Liver (tissue), 3 donors: ENCODE data around the gene CXCL14.

Source experiments
- EGR1 ChIP-seq, 2 donors: IDR thresholded peaks; 2 replicates each; pipeline ENCODE4 v1.6.1; 2016 to 2018; ENCODE audit warnings: antibody characterized with exemption in 2 of 2, low read depth in 2 of 2
- GABPA ChIP-seq, 2 donors: IDR thresholded peaks in 1 of 2; conservative IDR thresholded peaks in 1 of 2; 2 replicates each; pipeline ENCODE4 v1.6.1; 2016; ENCODE audit warnings: antibody characterized with exemption in 2 of 2, mild to moderate bottlenecking in 1 of 2, moderate library complexity in 1 of 2
- MAX ChIP-seq: IDR thresholded peaks from 2 replicates; pipeline ENCODE4 v1.6.1; 2016; ENCODE audit warnings: antibody characterized with exemption
- NR2F2 ChIP-seq: IDR thresholded peaks from 2 replicates; pipeline ENCODE4 v1.6.1; 2016; ENCODE audit warnings: antibody characterized with exemption
- RAD21 ChIP-seq, 2 donors: IDR thresholded peaks; 2 replicates each; pipeline ENCODE4 v1.6.1; 2016; ENCODE audit warnings: antibody characterized with exemption in 2 of 2, mild to moderate bottlenecking in 2 of 2
- YY1 ChIP-seq: IDR thresholded peaks from 2 replicates; pipeline ENCODE4 v1.6.1; 2016; ENCODE audit warnings: antibody characterized with exemption, mild to moderate bottlenecking
- TF ChIP-seq, protein P1 (sequence below): fragments of 150-350 bp; IDR thresholded peaks from 2 replicates; pipeline ENCODE4 v1.5.1; 2017; ENCODE audit warnings: improper control_type of control experiment, low read depth, low read length; ENCODE audit not compliant: missing input control
- TF ChIP-seq, protein P2 (sequence below): IDR thresholded peaks from 2 replicates; pipeline ENCODE4 v1.6.1; 2016; ENCODE audit warnings: antibody characterized with exemption, mild to moderate bottlenecking
- TF ChIP-seq, protein P3 (sequence below): IDR thresholded peaks from 2 replicates; pipeline ENCODE4 v1.6.1; 2016; ENCODE audit warnings: antibody characterized with exemption
- donor health status: healthy.
- donor health status: healthy.

- TF ChIP-seq, protein P1, sequence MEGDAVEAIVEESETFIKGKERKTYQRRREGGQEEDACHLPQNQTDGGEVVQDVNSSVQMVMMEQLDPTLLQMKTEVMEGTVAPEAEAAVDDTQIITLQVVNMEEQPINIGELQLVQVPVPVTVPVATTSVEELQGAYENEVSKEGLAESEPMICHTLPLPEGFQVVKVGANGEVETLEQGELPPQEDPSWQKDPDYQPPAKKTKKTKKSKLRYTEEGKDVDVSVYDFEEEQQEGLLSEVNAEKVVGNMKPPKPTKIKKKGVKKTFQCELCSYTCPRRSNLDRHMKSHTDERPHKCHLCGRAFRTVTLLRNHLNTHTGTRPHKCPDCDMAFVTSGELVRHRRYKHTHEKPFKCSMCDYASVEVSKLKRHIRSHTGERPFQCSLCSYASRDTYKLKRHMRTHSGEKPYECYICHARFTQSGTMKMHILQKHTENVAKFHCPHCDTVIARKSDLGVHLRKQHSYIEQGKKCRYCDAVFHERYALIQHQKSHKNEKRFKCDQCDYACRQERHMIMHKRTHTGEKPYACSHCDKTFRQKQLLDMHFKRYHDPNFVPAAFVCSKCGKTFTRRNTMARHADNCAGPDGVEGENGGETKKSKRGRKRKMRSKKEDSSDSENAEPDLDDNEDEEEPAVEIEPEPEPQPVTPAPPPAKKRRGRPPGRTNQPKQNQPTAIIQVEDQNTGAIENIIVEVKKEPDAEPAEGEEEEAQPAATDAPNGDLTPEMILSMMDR, result no peak
- TF ChIP-seq EGR1 (IDR thresholded peaks at IDR 0.05; ENCODE audit: low read depth in 2 of 2), result no peak
- TF ChIP-seq, protein P2, sequence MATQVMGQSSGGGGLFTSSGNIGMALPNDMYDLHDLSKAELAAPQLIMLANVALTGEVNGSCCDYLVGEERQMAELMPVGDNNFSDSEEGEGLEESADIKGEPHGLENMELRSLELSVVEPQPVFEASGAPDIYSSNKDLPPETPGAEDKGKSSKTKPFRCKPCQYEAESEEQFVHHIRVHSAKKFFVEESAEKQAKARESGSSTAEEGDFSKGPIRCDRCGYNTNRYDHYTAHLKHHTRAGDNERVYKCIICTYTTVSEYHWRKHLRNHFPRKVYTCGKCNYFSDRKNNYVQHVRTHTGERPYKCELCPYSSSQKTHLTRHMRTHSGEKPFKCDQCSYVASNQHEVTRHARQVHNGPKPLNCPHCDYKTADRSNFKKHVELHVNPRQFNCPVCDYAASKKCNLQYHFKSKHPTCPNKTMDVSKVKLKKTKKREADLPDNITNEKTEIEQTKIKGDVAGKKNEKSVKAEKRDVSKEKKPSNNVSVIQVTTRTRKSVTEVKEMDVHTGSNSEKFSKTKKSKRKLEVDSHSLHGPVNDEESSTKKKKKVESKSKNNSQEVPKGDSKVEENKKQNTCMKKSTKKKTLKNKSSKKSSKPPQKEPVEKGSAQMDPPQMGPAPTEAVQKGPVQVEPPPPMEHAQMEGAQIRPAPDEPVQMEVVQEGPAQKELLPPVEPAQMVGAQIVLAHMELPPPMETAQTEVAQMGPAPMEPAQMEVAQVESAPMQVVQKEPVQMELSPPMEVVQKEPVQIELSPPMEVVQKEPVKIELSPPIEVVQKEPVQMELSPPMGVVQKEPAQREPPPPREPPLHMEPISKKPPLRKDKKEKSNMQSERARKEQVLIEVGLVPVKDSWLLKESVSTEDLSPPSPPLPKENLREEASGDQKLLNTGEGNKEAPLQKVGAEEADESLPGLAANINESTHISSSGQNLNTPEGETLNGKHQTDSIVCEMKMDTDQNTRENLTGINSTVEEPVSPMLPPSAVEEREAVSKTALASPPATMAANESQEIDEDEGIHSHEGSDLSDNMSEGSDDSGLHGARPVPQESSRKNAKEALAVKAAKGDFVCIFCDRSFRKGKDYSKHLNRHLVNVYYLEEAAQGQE, result no peak
- no peak for TF ChIP-seq MAX
- no peak for TF ChIP-seq GABPA (IDR thresholded peaks at IDR 0.05 in 1 of 2, conservative IDR thresholded peaks at IDR 0.05 in 1 of 2)
- TF ChIP-seq RAD21 (IDR thresholded peaks at IDR 0.05), result no peak
- TF ChIP-seq YY1, result no peak
- TF ChIP-seq, protein P3, sequence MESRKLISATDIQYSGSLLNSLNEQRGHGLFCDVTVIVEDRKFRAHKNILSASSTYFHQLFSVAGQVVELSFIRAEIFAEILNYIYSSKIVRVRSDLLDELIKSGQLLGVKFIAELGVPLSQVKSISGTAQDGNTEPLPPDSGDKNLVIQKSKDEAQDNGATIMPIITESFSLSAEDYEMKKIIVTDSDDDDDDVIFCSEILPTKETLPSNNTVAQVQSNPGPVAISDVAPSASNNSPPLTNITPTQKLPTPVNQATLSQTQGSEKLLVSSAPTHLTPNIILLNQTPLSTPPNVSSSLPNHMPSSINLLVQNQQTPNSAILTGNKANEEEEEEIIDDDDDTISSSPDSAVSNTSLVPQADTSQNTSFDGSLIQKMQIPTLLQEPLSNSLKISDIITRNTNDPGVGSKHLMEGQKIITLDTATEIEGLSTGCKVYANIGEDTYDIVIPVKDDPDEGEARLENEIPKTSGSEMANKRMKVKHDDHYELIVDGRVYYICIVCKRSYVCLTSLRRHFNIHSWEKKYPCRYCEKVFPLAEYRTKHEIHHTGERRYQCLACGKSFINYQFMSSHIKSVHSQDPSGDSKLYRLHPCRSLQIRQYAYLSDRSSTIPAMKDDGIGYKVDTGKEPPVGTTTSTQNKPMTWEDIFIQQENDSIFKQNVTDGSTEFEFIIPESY, result no peak
- TF ChIP-seq NR2F2, result no peak
These were observed 23.3 kb downstream of the CXCL14 start for GRCh38 chr5:135555530-135555929.
